ENCODE data around the gene CREG1. TPM values are rescaled to one million over a fixed set of nuclear protein-coding genes. Genes with fewer than 3 reads are reported as not detected.

The CREG1 gene
- total RNA-seq, 1 donor from 2014 or later = 36.0 TPM

DNA sequence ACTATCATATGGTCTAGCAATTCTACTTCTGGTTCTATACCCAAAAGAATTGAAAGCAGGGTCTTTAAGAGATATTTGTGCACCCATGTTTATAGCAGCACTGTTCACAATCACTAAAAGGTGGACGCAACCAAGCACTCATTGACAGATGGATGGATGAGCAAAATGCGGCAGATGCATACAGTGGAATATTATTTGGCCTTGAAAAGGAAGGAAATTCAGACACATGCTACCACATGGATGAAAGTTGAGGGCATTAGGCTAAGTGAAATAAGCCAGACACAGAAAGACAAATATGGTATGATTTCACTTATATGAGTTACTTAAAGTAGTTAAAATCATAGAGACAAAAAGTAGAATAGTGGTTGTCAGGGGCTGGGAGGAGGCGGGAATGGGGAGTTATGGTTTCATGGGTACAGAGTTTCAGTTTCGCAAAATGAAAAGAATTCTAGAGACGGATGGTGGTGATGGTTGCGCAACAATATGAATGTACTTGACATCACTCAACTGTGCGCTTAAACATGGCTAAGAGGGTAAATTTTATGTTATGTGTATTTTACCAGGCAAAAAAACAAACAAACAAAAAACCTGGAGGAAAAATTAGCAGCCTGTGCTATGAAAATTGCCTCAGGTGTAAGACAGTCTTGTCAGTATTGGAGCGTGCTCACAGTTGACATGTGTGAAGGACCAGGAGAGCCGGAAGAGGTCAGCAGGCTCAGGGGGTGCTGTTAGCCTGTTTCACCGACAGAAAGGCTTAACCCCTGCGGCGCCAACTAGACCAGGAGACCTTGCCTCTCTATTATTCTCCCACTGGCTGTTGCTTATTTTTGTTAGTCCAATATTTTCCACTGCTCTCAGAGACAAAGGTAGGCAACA lies 61.7 kb downstream of the CREG1 start:
- H3K79me2 ChIP-seq (ENCODE audit: insufficient read depth, low read length) = no peaks in the 10 kb centered on the region
- peaks cover 9% of the 10 kb centered on the region for H3K4me1 Mint-ChIP-seq (ENCODE audit: low read depth, unreplicated experiment)
- no peak for FAIRE-seq
- no peak overlapping the region for H3K9ac ChIP-seq (ENCODE audit: low read length)
- H3K9me3 Mint-ChIP-seq (ENCODE audit: unreplicated experiment) = peaks cover 3% of the 10 kb centered on the region
- H3K4me1 ChIP-seq (ENCODE audit: insufficient read depth, low read length) = no peaks in the 10 kb centered on the region
- no peak for DNase-seq (ENCODE audit: low read depth)
- no peak overlapping the region for H3K4me3 ChIP-seq (ENCODE audit: insufficient read depth, low read depth, low read length)
- peaks cover 5% of the 10 kb centered on the region for H3K27me3 ChIP-seq (ENCODE audit: insufficient read depth, low read length)
- no peaks in the 10 kb centered on the region for H3K36me3 ChIP-seq (ENCODE audit: insufficient read depth, low read length)
- no peak overlapping the region for H3K4me3 Mint-ChIP-seq (ENCODE audit: unreplicated experiment)
- no peak overlapping the region for H3K4me2 ChIP-seq (ENCODE audit: low read length)
- H2AFZ ChIP-seq (ENCODE audit: low read depth, low read length) = no peak overlapping the region
- TF ChIP-seq CTCF (IDR thresholded peaks at IDR 0.05; ENCODE audit: insufficient read depth, low read depth, low read length) (no peak), EZH2 (IDR thresholded peaks at IDR 0.05; ENCODE audit: insufficient read depth, low read length) (no peak)
- peak overlapping the region; percentile 35 for H3K27ac Mint-ChIP-seq (ENCODE audit: unreplicated experiment)
- no peaks in the 10 kb centered on the region for H3K36me3 Mint-ChIP-seq (ENCODE audit: low read depth, unreplicated experiment)
- H4K20me1 ChIP-seq (ENCODE audit: insufficient read depth, low read length) = no peaks in the 10 kb centered on the region
- H3K27ac ChIP-seq (ENCODE audit: low read depth, low read length) = no peak overlapping the region
- H3K9me3 ChIP-seq (ENCODE audit: insufficient read depth, low read depth, low read length) = no peaks in the 10 kb centered on the region
- peaks cover 39% of the 10 kb centered on the region for H3K27me3 Mint-ChIP-seq (ENCODE audit: low read depth, unreplicated experiment)

Other genes with a start within 250 kb of the CREG1 start
- gene CD247, start 35.2 kb downstream of the CREG1 start, total RNA-seq = not detected in 2 replicates
- gene RCSD1, start 76.5 kb upstream of the CREG1 start, total RNA-seq = 0.58 and 0.98 TPM in 2 replicates
- 229 and 240 TPM in 2 replicates for gene MPZL1, start 168.2 kb upstream of the CREG1 start, total RNA-seq